ENCODE data around the gene NKX3-2.

NKX3-2 gene

DNA sequence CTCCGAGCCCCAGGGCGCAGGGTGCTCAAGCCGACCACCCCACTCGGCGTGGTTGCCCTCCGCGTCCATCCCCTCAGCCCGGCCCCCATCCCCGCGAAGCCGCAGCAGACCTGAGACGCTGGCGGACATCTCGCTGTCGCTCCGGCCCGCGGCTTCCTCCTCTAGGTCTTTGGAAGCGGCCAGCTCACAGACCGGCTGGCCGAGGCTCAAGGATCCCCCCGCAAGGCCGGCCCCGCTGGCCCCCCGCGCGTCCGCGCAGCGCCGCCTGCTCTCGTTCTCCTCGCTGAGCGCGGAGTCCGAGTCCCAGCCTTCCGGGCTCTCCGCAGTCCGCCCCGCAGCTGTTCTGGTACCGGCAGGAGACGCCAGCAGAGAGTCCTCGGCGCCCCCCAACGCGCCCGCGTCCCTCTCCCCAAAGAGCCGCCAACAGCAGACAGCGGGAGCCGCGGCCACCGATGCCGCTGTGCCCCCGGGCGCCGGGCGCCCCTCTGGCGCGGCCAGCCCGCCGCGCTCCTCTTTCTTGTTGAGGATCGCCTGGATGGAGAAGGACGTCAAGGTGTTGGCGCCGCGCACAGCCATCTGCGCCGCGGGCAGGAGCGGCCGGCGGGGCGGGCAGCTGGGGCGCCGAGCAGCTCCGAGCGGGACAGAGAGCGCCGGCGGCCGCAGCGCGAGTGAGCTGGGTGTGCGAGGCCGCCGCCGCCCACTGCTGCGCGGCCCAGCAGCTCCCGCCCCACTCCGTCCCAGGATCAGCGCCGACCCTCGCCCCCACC, at the start of gene NKX3-2:
TSS of gene NKX3-2 (minus strand) at position 670 of the 767 bp plus-strand sequence. CDS start at position 576, 94 bp downstream.
- H3K4me1 ChIP-seq (ENCODE audit: control insufficient read depth, insufficient read depth, low read length) = peaks cover 16% of the 10 kb centered on the region
- H3K27me3 ChIP-seq (ENCODE audit: control insufficient read depth, insufficient read depth, low read length) = peaks cover 98% of the 10 kb centered on the region
- H3K9me3 ChIP-seq (ENCODE audit: control insufficient read depth, insufficient read depth, low read length) = no peaks in the 10 kb centered on the region
- H3K36me3 ChIP-seq (ENCODE audit: control insufficient read depth, insufficient read depth, low read length) = no peaks in the 10 kb centered on the region
- H3K27ac ChIP-seq (ENCODE audit: low read depth, low read length) = no peak within 1 kb of the TSS
- H3K4me3 ChIP-seq (ENCODE audit: low read depth, low read length) = peak within 1 kb of the TSS; percentile 55
- no peak within 1 kb of the TSS for H3K9ac ChIP-seq (ENCODE audit: low read depth, low read length)

DNA sequence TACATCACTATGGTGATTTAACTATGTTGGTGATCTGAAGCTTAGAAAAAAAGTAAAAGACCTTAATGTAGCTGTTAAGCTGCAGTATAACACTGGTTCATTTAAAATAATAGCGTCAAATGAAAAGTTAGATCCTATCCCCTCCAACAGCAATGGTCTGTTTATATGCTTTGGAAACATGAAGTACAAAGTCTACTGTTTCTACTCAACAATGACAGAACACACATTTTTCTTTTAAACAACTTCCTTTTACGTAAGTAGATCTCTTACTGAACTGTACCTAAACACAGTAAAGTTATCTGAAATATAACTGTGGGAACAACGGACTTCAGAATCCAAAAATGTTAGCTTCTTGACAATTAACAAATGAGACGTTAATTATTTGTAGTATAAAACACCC, 47.9 kb upstream of the NKX3-2 start:
- Histone ChIP-seq H3K4me1 (ENCODE audit: control insufficient read depth, insufficient read depth, low read length) (no peaks in the 10 kb centered on the region), H3K4me3 (ENCODE audit: low read depth, low read length) (no peak overlapping the region), H3K9ac (ENCODE audit: low read depth, low read length) (no peak overlapping the region), H3K27me3 (ENCODE audit: control insufficient read depth, insufficient read depth, low read length) (no peaks in the 10 kb centered on the region), H3K9me3 (ENCODE audit: control insufficient read depth, insufficient read depth, low read length) (no peaks in the 10 kb centered on the region), H3K27ac (ENCODE audit: low read depth, low read length) (no peak overlapping the region), H3K36me3 (ENCODE audit: control insufficient read depth, insufficient read depth, low read length) (peaks cover 87% of the 10 kb centered on the region)

DNA sequence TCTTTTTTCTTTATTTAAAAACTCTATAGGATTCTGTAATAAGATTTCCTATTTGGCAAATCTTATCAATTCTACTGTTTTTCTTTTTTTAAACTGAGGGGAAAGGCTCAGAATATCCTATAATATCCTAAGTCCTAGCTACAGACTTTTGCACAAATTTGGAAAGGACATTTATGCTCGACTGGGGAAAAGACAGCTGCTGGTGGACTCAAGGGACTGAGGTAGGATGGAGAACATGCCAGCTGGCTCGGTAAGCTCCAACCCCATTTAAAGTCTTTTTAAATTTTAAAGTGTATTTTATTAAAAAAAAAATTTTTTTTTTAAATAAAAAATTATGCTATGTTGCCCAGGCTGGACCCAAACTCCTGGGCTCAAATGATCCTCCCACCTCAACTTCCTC, 46.5 kb upstream of the NKX3-2 start:
- Histone ChIP-seq H3K9ac (ENCODE audit: low read depth, low read length) (no peak overlapping the region), H3K27ac (ENCODE audit: low read depth, low read length) (no peak overlapping the region), H3K36me3 (ENCODE audit: control insufficient read depth, insufficient read depth, low read length) (peaks cover 89% of the 10 kb centered on the region), H3K4me3 (ENCODE audit: low read depth, low read length) (no peak overlapping the region), H3K27me3 (ENCODE audit: control insufficient read depth, insufficient read depth, low read length) (no peaks in the 10 kb centered on the region), H3K4me1 (ENCODE audit: control insufficient read depth, insufficient read depth, low read length) (no peaks in the 10 kb centered on the region), H3K9me3 (ENCODE audit: control insufficient read depth, insufficient read depth, low read length) (no peaks in the 10 kb centered on the region)

DNA sequence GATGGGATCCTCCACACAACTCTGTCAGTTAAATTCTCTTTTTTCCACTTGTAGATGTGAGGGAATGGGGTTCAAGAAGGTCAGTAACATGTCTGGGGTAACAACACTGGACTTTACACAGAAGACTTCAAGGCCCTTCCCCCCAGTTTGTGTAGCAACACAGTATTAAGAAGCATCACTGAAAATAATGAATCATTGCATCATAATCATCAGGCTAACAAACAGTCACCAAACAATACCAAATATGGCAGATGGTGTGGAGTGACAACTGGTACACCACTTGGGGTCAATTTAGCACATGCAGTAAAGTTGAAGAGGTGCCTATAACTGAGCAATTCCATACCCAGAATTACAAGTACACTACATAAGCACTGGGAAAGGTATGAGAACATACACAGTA, 44.6 kb upstream of the NKX3-2 start:
- H3K27ac ChIP-seq (ENCODE audit: low read depth, low read length) = no peak overlapping the region
- H3K9me3 ChIP-seq (ENCODE audit: control insufficient read depth, insufficient read depth, low read length) = no peaks in the 10 kb centered on the region
- no peaks in the 10 kb centered on the region for H3K27me3 ChIP-seq (ENCODE audit: control insufficient read depth, insufficient read depth, low read length)
- peaks cover 91% of the 10 kb centered on the region for H3K36me3 ChIP-seq (ENCODE audit: control insufficient read depth, insufficient read depth, low read length)
- no peak overlapping the region for H3K4me3 ChIP-seq (ENCODE audit: low read depth, low read length)
- H3K9ac ChIP-seq (ENCODE audit: low read depth, low read length) = no peak overlapping the region
- no peaks in the 10 kb centered on the region for H3K4me1 ChIP-seq (ENCODE audit: control insufficient read depth, insufficient read depth, low read length)

DNA sequence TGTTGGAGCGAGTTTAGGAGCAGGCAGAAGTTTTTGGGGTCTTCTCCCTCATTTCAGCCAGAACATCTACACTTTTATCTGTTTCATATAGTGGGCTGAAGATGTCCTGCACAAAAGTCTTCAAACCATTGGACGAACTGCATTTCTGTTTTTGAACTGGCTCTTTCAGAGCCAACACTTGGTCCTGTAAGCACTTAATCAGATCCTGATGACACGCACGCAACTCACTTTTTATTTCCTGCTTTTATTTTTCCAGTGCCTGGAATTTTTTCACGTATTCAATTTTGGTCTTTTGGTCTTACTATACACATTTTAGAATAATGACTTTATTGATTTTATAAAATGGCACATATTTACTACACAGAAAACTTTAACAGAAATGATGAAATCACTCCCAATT, 40.2 kb upstream of the NKX3-2 start:
- H3K4me3 ChIP-seq (ENCODE audit: low read depth, low read length) = no peak overlapping the region
- H3K9ac ChIP-seq (ENCODE audit: low read depth, low read length) = no peak overlapping the region
- no peak overlapping the region for H3K27ac ChIP-seq (ENCODE audit: low read depth, low read length)
- no peaks in the 10 kb centered on the region for H3K27me3 ChIP-seq (ENCODE audit: control insufficient read depth, insufficient read depth, low read length)
- H3K36me3 ChIP-seq (ENCODE audit: control insufficient read depth, insufficient read depth, low read length) = peaks cover 87% of the 10 kb centered on the region
- no peaks in the 10 kb centered on the region for H3K4me1 ChIP-seq (ENCODE audit: control insufficient read depth, insufficient read depth, low read length)
- no peaks in the 10 kb centered on the region for H3K9me3 ChIP-seq (ENCODE audit: control insufficient read depth, insufficient read depth, low read length)

DNA sequence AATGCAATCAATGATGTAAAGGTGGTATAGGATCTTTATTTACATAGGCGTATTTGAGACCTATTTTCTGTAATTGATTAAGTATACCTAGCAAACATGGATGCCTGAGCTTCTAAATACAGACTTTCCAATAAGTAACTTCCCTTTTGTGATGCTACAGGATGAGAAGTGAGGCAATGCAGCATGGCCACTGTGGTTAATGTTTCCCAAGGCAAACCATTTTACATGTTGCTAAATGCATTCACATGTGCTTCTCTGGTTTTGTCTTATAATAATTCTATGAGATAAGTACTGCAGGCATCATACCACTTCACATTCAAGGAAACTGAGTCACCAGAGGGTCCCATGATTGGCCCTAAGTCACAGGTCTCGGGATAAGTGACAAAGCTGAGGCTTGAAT, 35.7 kb upstream of the NKX3-2 start:
- Histone ChIP-seq H3K9ac (ENCODE audit: low read depth, low read length) (no peak overlapping the region), H3K27ac (ENCODE audit: low read depth, low read length) (no peak overlapping the region), H3K4me1 (ENCODE audit: control insufficient read depth, insufficient read depth, low read length) (no peaks in the 10 kb centered on the region), H3K36me3 (ENCODE audit: control insufficient read depth, insufficient read depth, low read length) (peaks cover 82% of the 10 kb centered on the region), H3K9me3 (ENCODE audit: control insufficient read depth, insufficient read depth, low read length) (no peaks in the 10 kb centered on the region), H3K4me3 (ENCODE audit: low read depth, low read length) (no peak overlapping the region), H3K27me3 (ENCODE audit: control insufficient read depth, insufficient read depth, low read length) (no peaks in the 10 kb centered on the region)

DNA sequence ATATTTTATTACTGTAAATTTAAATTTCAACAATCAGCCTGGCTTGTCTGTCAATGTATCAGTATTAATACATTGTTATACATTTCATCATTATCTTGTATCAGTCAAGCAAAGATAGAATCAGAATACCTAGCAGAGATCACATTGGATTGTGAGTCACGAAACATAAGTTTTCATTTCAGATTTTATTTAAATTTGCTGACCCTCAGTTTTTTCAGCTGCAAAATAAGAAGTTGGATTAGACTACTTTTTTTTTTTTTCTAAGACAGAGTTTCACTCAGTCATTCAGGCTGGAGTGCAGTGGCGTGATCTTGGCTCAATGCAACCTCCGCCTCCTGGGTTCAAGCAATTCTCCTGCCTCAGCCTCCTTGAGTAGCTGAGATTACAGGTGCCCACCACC, 33.4 kb upstream of the NKX3-2 start:
- H3K27me3 ChIP-seq (ENCODE audit: control insufficient read depth, insufficient read depth, low read length) = no peaks in the 10 kb centered on the region
- H3K4me1 ChIP-seq (ENCODE audit: control insufficient read depth, insufficient read depth, low read length) = no peaks in the 10 kb centered on the region

DNA sequence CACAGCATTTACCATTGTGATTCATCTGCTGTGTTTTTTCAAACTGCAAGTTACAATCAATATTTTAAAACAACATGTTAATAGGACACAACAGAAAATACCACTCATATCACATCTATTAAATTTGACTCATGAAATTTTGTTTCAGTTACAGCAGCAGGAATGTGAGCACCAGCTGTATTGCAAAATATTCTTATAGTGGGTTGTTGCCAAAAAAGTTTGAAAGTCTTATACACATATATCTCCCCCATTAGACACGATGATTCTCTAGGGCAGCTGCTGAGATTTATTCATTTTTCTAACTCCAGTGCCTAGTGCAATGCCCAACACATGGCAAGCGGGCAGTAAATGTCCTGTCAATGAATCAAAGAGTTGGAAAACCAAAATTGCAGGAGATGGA, 26.6 kb upstream of the NKX3-2 start:
- H3K9ac ChIP-seq (ENCODE audit: low read depth, low read length) = no peak overlapping the region
- no peaks in the 10 kb centered on the region for H3K4me1 ChIP-seq (ENCODE audit: control insufficient read depth, insufficient read depth, low read length)
- H3K27me3 ChIP-seq (ENCODE audit: control insufficient read depth, insufficient read depth, low read length) = no peaks in the 10 kb centered on the region
- H3K36me3 ChIP-seq (ENCODE audit: control insufficient read depth, insufficient read depth, low read length) = peaks cover 62% of the 10 kb centered on the region
- H3K9me3 ChIP-seq (ENCODE audit: control insufficient read depth, insufficient read depth, low read length) = no peaks in the 10 kb centered on the region
- H3K4me3 ChIP-seq (ENCODE audit: low read depth, low read length) = no peak overlapping the region
- no peak overlapping the region for H3K27ac ChIP-seq (ENCODE audit: low read depth, low read length)

More for the DNA sequence above, 33.4 kb upstream of the NKX3-2 start:
- H3K36me3 ChIP-seq (ENCODE audit: control insufficient read depth, insufficient read depth, low read length) = peaks cover 73% of the 10 kb centered on the region
- H3K9ac ChIP-seq (ENCODE audit: low read depth, low read length) = no peak overlapping the region
- H3K9me3 ChIP-seq (ENCODE audit: control insufficient read depth, insufficient read depth, low read length) = no peaks in the 10 kb centered on the region
- no peak overlapping the region for H3K27ac ChIP-seq (ENCODE audit: low read depth, low read length)
- H3K4me3 ChIP-seq (ENCODE audit: low read depth, low read length) = no peak overlapping the region

DNA sequence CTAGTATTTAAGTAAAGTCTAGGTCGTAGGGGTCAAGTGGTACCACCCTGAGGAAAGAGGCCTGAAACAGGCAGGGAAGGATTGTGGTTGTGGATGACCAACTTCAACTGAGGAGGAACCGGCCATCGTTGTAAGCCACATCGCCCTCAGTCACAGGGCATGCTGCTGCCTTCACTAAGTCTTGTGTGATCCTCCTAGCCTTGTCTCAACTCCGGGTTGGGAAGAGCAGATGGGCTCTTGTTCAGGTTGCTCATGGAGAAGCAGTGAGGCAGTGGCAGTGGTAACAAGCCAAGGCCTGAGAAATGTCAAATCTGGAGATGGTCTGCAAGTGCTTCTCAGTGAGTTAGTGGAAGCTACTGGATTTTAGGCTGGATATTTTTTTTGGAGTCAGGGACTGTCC, 22.8 kb upstream of the NKX3-2 start:
- Histone ChIP-seq H3K9ac (ENCODE audit: low read depth, low read length) (no peak overlapping the region), H3K27me3 (ENCODE audit: control insufficient read depth, insufficient read depth, low read length) (no peaks in the 10 kb centered on the region), H3K4me1 (ENCODE audit: control insufficient read depth, insufficient read depth, low read length) (no peaks in the 10 kb centered on the region), H3K4me3 (ENCODE audit: low read depth, low read length) (no peak overlapping the region), H3K9me3 (ENCODE audit: control insufficient read depth, insufficient read depth, low read length) (no peaks in the 10 kb centered on the region), H3K27ac (ENCODE audit: low read depth, low read length) (no peak overlapping the region), H3K36me3 (ENCODE audit: control insufficient read depth, insufficient read depth, low read length) (peaks cover 45% of the 10 kb centered on the region)

DNA sequence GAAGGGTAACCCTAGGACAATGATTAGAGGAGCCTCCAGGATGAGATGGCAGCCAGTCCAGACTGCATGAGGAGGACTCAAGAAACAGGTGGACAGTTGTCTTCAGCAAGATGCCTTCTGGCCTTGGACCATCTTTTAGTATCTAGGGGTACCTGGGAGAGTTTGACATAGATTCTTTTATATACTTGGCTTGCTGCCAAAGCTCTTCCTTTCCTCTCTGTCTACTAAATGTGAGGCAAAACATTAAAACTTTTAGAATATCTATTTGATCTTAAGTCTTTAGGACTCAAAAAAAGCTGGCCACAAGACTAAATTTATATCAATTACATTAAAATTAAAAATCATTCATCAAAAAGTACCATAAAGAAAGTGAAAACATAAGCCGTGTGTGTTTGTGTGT, 18.6 kb upstream of the NKX3-2 start:
- Histone ChIP-seq H3K4me3 (ENCODE audit: low read depth, low read length) (no peak overlapping the region), H3K36me3 (ENCODE audit: control insufficient read depth, insufficient read depth, low read length) (peaks cover 2% of the 10 kb centered on the region; the same call in 1 of the 2 replicates), H3K4me1 (ENCODE audit: control insufficient read depth, insufficient read depth, low read length) (no peaks in the 10 kb centered on the region)

DNA sequence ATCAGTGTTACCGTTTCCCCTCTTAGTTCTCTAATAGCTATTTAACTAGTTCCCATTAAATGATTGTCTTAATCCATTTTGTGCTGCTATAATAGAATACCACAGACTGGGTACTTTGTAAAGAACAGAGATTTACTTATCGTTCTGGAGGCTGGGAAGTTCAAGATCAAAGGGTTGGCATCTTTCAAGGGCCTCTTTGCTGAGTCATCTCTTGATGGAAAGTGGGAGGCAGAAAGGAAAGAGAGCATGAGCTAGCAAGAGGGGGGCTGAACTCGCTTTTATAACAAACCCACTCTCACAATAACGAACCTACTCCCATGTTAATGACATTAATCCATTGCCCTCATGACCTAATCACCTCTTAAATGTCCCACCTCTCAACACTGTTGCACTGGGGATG, 17.4 kb upstream of the NKX3-2 start:
- H3K9me3 ChIP-seq (ENCODE audit: control insufficient read depth, insufficient read depth, low read length) = no peaks in the 10 kb centered on the region
- H3K4me3 ChIP-seq (ENCODE audit: low read depth, low read length) = no peak overlapping the region
- H3K27ac ChIP-seq (ENCODE audit: low read depth, low read length) = no peak overlapping the region
- no peaks in the 10 kb centered on the region for H3K36me3 ChIP-seq (ENCODE audit: control insufficient read depth, insufficient read depth, low read length)
- H3K4me1 ChIP-seq (ENCODE audit: control insufficient read depth, insufficient read depth, low read length) = no peaks in the 10 kb centered on the region
- no peaks in the 10 kb centered on the region for H3K27me3 ChIP-seq (ENCODE audit: control insufficient read depth, insufficient read depth, low read length)
- H3K9ac ChIP-seq (ENCODE audit: low read depth, low read length) = no peak overlapping the region

More for the DNA sequence above, 18.6 kb upstream of the NKX3-2 start:
- Histone ChIP-seq H3K27me3 (ENCODE audit: control insufficient read depth, insufficient read depth, low read length) (no peaks in the 10 kb centered on the region), H3K9me3 (ENCODE audit: control insufficient read depth, insufficient read depth, low read length) (no peaks in the 10 kb centered on the region), H3K27ac (ENCODE audit: low read depth, low read length) (no peak overlapping the region), H3K9ac (ENCODE audit: low read depth, low read length) (no peak overlapping the region)
